GM18867 (cell line): ENCODE results near the gene CEP43.

ENCODE experiments used
- ATAC-seq: cut with Tn5 transposase; IDR thresholded peaks from one replicate; pipeline ENCODE4 v1.9.1; 2021; ENCODE audit warnings: mild to moderate bottlenecking, moderate library complexity; ENCODE audit not compliant: unreplicated experiment

Gene CEP43

GRCh38 chr6:167005350-167006159 lies 6.4 kb downstream of the CEP43 start:
- no peak for ATAC-seq

- no peak for ATAC-seq
These were observed 8.8 kb downstream of the CEP43 start for GRCh38 chr6:167007985-167008384.

GRCh38 chr6:167013067-167013466 lies 13.9 kb downstream of the CEP43 start:
- no peak for ATAC-seq

- ATAC-seq = no peak
These were observed 14.7 kb downstream of the CEP43 start for GRCh38 chr6:167013946-167014345.

GRCh38 chr6:167015302-167015701 lies 16.1 kb downstream of the CEP43 start:
- ATAC-seq = no peak

GRCh38 chr6:167020206-167020605 lies 21.0 kb downstream of the CEP43 start:
- ATAC-seq = peak; percentile 84

GRCh38 chr6:167027308-167027707 lies 28.1 kb downstream of the CEP43 start:
- no peak for ATAC-seq

- no peak for ATAC-seq
These were observed 28.6 kb downstream of the CEP43 start for GRCh38 chr6:167027772-167028171.

- ATAC-seq = no peak
These were observed 31.2 kb downstream of the CEP43 start for GRCh38 chr6:167030222-167031072.

- ATAC-seq = no peak
These were observed 32.0 kb downstream of the CEP43 start for GRCh38 chr6:167031082-167031709.

GRCh38 chr6:167034056-167034455 lies 34.9 kb downstream of the CEP43 start:
- no peak for ATAC-seq

- ATAC-seq = no peak
These were observed 38.6 kb downstream of the CEP43 start for GRCh38 chr6:167037762-167038161.

- no peak for ATAC-seq
These were observed 45.5 kb downstream of the CEP43 start for GRCh38 chr6:167044696-167045095.

- ATAC-seq = no peak
These were observed 46.8 kb downstream of the CEP43 start for GRCh38 chr6:167045828-167046580.

- ATAC-seq = peak; percentile 17
These were observed 47.8 kb downstream of the CEP43 start for GRCh38 chr6:167046861-167047495.

- peak; percentile 91 for ATAC-seq
These were observed 48.4 kb downstream of the CEP43 start for GRCh38 chr6:167047554-167047953.
